ENCODE measurements around the gene SPART. TPM values are rescaled to one million over a fixed set of nuclear protein-coding genes. Genes with fewer than 3 reads are reported as not detected.
"Not testable (repeated sequence)": the region's sequence is repeated elsewhere in the genome, so short reads cannot be mapped to it uniquely, and the experiment has no call there.

The SPART gene
- total RNA-seq, 1 donor from 2014 or later, result 50.8 TPM

DNA sequence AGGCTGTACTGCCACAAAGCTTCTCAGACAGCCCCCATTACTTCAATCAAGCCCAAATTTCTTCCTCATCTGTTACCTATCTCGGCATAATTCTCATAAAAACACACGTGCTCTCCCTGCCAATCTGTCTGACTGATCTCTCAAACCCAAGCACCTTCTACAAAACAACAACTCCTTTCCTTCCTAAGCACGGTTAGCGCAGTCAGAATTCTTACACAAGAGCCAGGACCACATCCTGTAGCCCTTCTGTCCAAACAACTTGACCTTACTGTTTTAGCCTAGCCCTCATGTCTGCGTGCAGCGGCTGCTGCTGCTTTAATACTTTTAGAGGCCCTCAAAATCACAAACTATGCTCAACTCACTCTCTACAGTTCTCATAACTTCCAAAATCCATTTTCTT is 26.4 kb downstream of the SPART start:
- peak in 1 of 2 donors; percentile 10 for DNase-seq (ENCODE audit: low read depth in 2 of 2)

DNA sequence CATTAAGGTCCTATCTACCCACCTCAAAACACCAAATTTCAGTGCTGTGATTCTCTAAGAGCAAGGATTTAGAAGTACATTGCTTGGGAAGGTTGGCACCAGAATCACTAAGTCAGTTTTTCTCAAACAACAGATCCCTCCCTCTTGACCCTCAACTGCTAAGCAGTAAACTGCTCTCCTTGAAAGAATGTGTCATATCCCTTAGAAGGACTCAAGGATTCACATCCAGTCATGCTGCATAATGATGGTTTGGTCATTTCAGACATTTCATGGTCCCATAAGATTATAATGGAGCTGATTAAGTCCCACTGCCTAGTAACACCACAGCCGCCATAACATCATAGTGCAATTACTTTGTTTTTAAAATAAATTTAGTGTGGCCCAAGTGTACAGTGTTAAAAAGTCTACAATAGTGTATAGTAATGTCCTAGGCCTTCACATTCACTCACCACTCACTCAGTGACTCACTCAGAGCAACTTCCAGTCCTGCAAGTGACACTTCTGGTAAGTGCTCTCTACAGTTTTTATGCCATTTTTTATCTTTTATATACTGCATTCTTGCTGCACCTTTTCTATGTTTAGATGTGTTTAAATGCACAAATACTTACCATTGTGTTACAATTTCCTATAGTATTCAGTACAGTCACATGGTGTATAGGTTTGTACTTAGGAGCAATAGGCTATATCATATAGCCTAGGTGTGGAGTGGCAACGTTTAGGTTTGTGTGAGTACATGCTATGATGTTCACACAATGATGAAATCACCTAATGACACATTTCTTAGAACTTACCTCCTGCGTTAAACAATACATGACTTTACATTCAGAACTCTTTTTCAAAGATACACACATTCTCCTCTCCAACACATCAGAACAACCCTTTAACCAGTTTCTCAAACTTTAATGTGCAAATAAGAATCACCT is 32.9 kb downstream of the SPART start:
- DNase-seq (ENCODE audit: low read depth in 2 of 2), result peak in 1 of 2 donors; percentile 26

DNA sequence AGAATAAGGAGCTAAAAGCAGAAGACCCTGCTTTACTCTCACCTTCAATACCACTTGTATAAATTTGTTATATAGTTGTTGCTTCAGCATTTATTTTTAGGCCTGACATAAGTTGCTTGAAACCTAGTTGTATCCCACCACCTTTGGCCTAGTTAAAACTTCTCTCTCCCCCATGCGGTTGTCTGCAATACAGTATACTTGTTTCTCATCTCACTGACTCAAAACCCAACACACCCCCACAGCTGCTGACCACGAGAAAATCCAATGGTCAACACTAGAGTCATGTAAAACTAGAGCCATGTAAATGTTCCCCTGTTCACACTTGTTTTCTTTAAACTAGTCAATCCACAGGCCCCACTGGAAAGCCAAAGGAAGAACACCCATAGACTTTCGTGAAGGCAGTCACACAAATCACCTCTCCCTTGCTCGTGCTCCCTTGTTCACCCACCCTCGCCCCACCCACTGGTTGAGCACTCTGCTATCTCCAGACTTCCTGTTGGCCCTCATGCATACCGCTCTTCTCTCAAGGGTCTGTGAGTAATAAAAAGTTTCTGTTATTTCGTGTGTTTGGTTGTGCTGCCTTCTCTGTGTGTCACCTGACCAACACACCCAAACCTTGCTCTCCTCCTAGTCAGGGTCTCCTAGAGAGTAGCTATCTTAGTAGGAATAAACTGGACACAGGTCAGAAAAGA is 35.6 kb downstream of the SPART start:
- DNase-seq (ENCODE audit: low read depth in 2 of 2), result no peak

DNA sequence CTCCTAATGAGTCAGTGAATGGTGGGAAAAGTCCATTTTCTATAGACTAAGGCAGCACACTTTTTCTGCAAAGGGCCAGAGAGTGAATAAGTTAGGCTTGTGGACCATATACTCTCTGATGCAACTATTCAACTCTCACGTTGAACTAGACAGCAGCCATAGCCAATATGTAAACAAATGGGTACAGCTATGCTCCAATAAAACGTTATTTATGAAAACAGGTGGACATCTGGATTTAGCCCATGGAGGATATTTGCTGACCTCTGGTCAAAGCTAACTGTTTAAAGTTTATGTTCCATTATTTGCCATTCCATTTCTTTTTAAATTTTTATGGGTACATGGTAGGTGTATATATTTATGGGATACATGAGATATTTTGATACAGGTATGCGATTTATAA is 43.9 kb downstream of the SPART start:
- DNase-seq (ENCODE audit: low read depth in 2 of 2), result no peak

DNA sequence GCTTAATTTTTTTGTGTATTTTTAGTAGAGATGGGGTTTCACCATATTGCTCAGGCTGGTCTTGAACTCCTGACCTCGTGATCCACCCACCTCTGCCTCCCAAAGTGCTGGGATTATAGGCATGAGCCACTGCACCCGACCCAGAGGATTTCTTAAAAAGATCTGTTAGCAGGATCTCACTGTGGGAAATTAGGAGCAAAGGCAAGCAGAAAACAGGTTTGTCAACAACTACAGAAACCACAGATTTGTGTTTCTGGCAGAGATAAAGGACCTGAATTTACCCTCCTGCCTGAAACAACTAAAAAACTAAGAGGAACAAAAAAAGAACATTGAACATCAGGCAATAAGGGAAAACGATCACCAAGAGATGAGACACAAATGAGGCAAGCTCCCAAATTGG is 46.7 kb downstream of the SPART start:
- not testable (repeated sequence) for DNase-seq (ENCODE audit: low read depth in 2 of 2)

DNA sequence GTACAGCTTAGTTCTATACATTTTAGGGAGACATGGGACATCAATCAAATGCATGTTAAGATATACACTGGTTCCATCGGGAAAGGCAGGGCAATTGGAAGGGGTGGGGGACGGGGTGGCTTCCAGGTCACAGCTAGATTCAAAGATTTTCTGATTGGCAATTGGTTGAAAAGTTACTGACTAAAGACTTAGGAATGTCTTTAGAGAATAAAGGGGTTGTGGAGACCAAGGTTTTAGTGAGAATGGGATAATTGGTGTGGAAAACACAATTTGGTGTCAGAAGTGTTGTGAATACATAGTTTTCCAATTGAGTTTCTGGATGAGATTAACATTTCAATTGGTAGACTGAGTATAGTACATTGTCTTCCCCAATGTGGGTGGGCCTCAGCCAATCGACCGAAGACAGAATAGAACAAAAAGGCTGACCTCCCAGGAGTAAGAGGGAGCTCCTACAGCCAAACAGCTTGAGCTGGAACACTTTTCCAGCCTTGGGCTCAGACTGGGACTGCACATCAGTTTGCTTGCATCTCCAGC is 47.6 kb downstream of the SPART start:
- no peak for DNase-seq (ENCODE audit: low read depth in 2 of 2)

DNA sequence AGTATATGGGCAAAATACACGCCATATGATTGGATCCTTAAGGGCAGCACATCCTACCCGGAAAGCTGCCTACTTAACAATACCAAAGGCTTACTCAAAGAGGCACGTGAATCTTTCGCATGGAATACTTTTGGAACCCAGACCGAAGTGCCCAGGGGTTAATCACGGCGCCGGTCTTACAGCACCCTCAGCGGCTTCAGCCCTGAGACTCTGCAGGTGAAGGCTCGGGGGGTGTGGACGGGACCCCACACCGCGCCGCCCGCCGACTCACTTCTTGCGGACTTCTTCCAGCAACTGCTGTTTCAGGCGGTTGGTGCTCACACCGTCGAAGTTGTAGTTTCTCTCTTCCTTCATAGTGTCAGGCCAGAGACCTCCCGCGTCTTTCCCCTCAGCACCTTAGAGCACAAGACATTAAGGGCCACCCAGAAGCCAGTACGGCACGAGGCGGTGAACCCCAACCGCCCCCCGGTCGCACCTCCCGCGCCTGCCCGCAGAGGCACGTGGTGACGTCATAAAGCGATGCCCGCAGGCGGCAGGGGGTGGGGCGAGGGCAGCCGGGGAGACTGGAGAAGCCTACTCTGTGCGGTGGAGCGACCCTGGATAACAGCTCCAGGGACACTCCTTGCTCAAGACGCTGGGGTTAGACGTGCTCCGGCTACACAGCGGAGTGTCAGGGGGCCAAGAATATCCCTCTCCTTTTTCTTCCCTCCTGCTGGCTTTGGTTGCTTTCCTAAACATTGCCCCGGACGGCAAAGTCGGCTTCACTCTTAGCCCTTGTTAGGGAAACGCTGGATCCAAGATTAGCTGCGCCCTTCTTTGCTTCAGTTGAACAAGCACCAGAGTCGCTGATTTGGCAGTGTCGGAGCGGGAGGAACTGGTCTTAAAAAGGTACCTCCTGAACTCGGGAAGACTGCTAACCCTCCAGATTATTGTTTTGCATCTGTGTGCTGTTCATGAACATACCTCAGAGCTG is 48.5 kb downstream of the SPART start, which contains the start of gene CCDC169:
Gene CCDC169 (minus strand): TSS at position 449 of the 973 bp plus-strand sequence. CDS start 95 bp downstream, at position 354.
- peak; percentile 59 to 68 for DNase-seq (ENCODE audit: low read depth in 2 of 2)

DNA sequence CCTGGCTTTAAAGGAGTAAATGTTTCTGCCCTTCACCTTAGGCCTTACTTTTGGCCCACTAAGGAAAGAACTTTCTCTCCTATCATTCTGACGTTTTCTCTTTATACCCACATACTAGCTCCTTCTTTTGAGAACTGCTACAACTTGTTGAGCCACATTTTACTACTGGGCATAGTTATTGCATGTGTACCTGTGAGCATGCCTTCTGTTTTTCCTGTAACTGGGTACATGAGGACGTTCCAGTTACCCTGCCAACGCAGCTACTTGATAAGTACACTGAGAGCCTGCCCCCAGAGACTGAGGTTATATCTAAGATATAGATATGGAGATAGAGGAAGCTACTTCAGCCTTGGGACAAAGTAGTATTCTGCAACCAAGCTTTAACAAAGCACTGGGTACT is 52.1 kb downstream of the SPART start:
- DNase-seq (ENCODE audit: low read depth in 2 of 2), result no peak

DNA sequence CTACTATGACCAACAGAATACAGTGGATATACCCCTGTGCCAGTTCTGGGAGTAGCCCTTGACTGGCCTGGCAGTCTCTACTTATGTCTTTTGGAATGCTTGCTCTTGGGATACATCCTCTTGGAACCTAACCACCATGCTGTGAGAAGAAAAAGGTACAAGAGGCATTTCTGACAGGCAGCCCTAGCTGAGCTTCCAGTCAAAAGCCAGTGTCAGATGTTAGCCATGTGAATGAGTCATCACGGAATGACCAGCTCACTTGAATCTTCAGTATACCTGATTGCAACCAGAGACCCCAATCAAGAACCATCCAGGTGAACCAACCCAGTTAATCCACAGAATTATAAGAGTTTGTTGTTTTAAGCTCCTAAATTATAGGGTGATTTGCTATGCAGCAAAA is 52.7 kb downstream of the SPART start:
- no peak for DNase-seq (ENCODE audit: low read depth in 2 of 2)

DNA sequence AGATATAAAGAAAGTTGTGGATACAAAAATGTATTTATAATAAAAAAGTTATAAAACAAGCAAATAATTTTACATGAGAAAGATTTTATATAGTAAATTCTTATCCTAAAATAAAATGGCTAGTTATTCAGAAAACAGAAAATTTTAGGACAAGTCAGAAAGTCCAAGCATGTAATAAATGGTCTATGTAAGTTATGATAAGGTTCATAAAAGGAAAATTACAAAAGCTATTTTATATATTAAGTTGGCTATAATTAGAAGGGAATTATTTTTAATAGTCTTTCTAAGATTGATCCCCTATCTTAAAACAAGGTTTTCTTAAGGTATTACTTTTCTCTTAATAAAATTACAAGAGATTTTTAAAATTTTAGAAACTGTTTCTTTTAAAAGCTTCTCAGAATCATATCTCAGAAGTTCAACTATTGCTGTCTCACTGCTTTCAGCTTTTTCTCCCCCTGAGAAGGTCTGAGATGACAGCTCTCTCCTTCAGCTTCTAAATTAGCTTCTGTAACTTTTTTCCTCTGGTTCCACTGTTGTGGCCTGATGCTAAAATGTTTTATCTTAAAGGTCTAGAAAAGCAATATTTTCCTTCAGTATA is 57.3 kb downstream of the SPART start:
- DNase-seq (ENCODE audit: low read depth in 2 of 2), result no peak

DNA sequence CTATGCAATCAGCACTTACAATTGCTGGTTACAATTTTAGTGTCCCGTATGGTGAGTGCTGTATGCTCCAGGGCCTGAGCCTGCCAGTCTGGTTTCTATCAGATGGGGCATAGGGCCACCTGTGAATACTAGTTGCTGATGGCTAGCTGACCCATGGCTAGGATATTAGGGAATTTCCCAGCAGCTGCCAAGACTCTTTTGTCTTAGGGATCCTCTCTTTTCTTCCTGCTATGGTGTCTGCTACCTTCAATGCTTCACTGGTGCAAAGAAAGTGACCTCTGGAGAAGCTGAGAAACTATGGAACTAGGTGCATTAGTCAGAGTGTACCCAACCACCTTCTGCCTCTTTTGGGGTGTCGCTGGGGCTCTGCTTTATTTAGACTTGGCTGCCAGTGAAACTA is 60.2 kb downstream of the SPART start:
- DNase-seq (ENCODE audit: low read depth in 2 of 2), result no peak

DNA sequence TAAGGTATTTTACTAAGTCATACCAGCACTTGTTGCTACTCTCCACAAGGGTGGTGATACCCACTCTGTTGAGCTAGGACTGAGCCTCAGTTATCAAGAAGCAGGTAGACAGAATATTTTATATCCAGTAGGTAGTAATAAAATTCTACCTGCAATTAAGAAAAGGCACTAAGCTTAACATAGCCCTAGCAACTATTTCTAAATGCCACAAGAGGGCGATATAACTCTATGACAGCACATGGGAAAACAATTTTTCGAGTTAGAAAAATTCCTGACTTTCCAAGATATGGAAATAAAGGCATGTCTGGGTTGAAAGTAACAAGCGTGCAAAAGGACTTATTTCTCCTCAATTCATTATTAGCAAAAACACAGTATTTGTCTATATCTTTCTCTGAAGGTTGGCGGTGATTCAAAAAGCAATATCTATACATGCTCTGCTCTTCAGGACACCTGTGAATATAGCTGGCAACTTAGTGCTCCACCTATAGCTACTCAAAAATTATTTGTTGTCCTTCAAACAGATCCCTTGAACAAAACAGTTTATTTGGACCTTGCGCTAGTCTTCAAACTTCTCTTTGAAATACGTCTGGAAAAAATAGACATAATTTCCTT is 63.3 kb downstream of the SPART start:
- peak; percentile 61 to 63 for DNase-seq (ENCODE audit: low read depth in 2 of 2)

DNA sequence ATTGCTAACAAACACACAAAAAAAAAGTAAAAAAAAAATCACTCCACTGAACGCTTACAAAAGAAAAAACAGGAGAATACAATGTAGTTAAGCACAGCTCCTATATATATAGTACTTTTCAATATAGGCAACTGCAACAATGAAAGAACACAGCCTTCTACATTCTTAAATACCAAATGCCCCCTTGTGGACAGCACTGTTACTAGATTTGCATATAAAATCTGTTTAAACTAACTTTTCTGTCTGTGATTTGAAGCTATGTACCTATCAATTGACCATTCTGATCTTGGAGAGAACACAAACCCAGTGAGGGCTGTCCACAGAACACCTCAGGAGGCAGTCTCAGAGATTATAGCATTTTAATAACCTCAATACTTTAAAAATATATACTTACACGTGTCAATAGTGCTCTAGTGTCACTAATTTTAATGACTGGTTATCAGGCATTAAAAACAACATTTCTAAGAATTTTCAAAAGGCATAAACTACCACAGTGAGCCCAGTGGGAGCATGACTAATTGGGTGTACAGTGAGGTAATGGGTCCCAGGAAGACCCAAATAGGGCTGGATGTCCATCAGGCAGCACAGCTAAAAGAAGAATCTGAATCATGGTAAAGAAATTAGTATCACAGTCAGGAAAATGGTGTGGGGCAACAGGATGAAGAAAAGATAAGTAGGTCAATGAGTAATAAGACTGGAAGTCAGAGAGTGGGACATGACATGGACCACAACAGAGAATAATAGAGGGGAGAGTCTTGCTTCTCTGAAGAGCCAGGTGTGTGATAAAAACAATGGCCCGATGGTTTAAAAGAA is 70.8 kb downstream of the SPART start:
- DNase-seq (ENCODE audit: low read depth in 2 of 2), result peak; percentile 74 to 80

DNA sequence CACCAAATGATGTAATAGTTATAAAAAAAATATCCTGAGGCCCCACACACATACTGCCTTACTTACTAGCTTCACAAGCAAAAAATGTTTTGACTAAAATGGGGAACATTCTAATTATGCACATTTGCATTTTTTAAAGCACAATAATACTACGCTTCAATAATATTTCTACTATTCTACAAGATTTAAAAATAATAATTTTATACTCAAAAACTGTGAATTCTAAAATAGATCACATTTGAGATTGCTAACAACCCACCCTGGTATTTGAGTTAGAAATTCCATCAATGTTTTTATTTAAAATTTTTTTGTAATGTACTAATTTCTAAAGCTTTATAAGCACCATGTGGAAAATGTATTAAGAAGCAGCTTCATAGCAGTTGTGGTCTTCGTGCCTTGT is 72.8 kb downstream of the SPART start:
- DNase-seq (ENCODE audit: low read depth in 2 of 2), result no peak

DNA sequence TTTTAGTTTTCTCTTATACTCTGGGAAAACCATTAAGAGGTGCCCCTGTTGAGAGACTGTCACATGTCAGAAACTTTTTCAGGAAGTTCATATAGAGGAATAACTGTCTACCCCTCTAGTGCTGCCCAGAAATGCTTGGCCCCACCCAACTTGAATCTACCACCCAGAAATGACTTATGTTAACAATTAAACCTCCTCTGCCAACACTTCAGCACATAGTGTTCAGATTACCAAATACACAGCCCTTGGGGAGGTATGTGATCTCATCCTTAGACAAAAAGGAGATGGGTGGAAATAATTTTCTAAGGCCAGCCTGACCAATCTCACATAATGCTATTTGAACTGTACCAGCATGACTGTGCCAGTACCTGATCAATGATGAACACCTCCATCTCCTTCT is 84.2 kb downstream of the SPART start:
- no peak for DNase-seq (ENCODE audit: low read depth in 2 of 2)

DNA sequence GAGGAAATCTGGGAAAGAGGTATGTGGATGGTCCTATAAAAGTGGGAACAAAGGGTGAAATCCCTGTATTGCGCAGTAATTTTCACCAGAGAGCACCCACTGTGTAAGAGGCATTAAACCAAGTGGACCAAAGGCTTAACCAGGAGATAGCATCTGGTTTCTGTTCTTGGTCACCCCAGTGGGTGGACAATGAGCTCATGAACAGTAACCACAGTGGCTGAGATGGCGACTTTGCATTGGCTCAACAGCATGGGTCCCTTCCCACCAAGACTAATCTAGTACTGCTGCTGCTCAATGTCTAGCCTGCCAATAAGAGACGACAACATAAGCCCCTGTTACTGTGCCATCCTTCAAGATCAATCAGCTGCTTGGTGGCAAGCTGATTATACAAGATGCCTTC is 85.2 kb downstream of the SPART start:
- no peak for DNase-seq (ENCODE audit: low read depth in 2 of 2)

DNA sequence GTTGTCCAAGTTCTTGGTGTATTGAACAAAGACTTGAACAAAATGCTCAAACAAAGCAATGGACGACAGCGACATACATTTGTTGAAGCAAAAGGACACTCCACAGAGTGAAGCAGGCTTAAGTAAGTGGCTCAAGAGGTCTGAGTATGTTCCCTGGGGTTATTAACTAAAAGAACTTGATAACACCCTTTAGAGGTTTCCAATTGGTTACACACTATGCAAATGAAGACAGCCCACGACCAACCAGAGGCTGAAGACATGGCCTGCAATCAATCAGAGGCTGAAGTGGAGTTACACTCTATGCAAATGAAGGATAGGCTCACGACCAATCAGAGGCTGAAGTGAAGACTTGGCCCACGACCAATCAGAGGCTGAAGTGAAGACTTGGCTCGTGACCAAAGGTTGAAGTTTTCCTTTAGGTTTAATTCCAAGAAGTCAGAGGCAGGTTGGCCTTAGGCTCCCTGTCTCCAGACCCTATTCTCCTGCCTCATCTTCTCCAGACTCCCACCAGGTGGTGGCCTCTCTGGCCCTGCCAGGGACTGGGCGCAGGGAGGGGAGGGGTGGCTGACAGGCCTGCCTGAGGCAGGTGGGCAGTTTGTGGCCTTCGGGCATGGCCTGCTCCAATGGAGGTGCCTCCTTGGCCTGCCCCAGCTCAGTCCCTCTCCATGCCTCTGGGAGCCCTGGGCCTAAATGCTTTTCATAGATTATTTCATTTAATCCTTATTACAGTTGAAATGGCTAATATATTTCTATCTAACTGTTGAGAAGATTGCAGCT is 86.6 kb downstream of the SPART start:
- DNase-seq (ENCODE audit: low read depth in 2 of 2), result no peak

DNA sequence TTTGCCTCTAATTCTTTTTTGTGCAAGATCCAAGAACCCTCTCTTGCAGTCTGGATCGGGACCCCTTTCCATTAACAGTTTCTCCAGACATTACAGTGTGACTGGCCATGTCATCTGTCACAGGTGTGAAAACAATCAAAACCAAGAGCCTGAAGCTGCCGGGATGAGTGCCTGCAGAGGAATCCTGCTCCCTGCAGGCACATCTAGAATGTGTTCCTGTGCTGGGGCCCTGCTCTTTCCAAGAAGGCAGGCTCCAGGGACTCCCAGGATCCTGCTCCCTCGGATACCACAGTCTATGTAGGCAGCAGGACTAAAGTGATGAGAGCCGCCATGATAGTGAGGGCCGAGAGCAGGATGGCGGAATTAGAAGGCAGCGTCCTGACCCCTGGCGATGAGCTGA is 87.4 kb downstream of the SPART start:
- no peak for DNase-seq (ENCODE audit: low read depth in 2 of 2)

All from lung microvascular endothelial cell (primary cell).